ENCODE results near the gene RPS6KA2.

Gene RPS6KA2

DNA sequence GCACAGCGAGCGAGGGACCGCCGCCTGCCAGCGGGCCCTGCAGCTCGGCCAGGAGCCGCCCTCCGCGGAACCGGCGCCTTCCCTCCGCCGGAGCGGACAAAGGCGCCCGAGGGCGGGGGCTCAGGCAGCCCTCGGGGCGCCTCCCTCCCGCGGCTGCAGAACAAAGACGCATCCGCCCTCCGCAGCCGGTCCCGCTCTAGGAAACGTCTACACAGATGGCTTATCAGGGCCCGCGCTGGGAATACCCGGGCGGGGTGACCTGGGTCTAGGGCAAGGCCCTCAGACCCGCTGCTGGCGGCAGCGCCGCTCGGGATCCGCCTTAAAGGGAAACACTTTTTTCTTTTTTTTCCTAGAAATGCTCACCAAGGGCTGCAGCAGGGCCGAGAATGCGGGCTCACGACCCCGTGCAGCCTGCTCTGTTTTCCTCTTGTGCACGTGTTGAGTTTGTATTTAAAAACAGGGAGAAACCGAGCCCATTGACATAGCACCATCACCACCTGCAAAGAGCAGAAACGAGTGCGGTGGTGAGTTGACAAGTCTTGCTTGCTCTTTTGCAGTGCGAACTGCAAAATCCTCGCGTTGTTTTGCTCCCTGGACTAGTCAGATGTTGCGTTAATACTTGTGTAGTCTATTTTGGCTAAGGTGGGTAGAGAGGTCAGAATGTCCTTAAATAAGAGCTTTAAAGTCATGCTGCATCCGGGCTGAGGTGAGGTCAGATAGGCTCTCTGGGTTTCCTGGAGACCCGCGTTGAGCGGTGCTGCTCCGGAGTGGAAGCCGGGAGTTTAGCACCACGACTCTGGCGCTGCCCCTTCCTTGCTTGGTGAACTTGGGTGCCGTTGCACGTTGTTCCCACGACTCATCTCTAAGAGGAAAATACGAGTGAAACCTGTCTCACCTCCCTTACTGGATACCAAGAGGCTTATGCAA is 1.1 kb upstream of the RPS6KA2 start:
- peaks cover 3% of the 10 kb centered on the region for H3K27me3 ChIP-seq (ENCODE audit: control insufficient read depth, insufficient read depth, low read length)
- H3K9me3 ChIP-seq (ENCODE audit: control insufficient read depth, low read length) = no peaks in the 10 kb centered on the region
- H3K4me3 ChIP-seq (ENCODE audit: low read length) = peak overlapping the region; percentile 57
- H3K4me1 ChIP-seq (ENCODE audit: control insufficient read depth, insufficient read depth, low read length) = peaks cover 21% of the 10 kb centered on the region
- H3K36me3 ChIP-seq (ENCODE audit: control insufficient read depth, insufficient read depth, low read length) = no peaks in the 10 kb centered on the region
- H3K9ac ChIP-seq (ENCODE audit: low read length) = peak overlapping the region; percentile 62

DNA sequence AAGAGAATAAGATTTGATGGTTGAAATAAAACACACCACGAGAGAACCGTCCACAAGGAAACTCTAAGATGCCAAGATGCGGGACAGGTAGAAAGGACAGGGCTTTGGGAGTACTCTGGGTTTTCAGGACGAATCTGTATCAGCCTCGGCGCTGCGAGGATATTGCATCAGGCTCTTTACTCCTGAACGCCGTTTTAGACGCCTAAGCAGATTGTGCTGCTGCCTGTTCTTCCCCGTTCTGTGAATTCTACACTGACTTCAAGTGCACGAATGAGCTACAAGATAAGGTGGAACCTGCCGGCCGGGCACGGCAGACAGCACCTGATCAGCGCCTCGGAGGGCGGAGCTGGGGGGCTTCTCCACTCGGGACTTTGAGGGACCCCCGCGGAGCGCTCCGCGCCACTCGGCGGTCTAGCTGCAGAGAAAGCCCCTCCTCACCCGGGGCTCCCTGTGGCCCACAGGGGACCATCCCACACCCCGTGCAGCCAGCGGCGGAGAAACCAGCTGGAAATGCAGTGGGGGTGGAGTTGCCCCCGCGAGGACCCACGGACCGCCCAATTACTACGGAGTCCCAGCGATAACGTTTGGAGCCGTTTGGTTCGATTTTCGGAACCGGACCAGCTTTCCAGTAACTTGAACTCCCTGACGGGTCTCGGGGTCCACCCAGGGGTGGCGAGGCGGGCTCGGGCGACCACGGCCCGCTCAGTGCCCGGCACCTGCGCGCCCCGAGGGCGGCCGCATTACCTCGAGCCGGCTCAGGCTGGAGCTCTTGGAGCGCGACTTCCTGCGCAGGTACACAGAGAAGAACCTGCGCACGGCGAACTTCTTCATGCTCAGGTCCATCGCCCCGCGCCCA is 646 bp downstream of the RPS6KA2 start:
- Histone ChIP-seq H3K4me3 (ENCODE audit: low read length) (peak overlapping the region; percentile 73), H3K9me3 (ENCODE audit: control insufficient read depth, low read length) (no peaks in the 10 kb centered on the region), H3K36me3 (ENCODE audit: control insufficient read depth, insufficient read depth, low read length) (no peaks in the 10 kb centered on the region), H3K27me3 (ENCODE audit: control insufficient read depth, insufficient read depth, low read length) (peaks cover 3% of the 10 kb centered on the region), H3K4me1 (ENCODE audit: control insufficient read depth, insufficient read depth, low read length) (peaks cover 35% of the 10 kb centered on the region), H3K9ac (ENCODE audit: low read length) (peak overlapping the region; percentile 82)

DNA sequence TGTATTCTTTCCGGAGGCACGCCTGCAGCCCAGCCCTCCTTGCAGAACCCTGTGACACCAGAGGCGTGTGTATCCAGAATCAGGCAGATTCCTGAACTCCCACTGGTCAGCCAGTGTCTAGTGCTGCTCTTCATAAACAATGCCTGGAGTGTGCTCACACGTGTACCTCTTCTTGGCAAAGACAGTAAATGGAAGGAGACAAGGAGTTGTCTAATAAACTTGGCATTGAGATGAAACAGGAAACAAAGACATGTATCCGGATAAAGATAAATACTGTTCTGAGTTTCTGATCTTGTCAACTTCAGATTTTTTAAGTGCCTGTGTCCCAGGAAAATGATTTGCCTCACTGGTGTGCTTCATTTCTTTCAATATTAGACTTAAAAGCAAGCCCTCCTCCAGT is 1.7 kb downstream of the RPS6KA2 start:
- Histone ChIP-seq H3K4me3 (ENCODE audit: low read length) (no peak overlapping the region), H3K27me3 (ENCODE audit: control insufficient read depth, insufficient read depth, low read length) (peaks cover 1% of the 10 kb centered on the region), H3K9ac (ENCODE audit: low read length) (peak overlapping the region; percentile 82), H3K9me3 (ENCODE audit: control insufficient read depth, low read length) (no peaks in the 10 kb centered on the region), H3K36me3 (ENCODE audit: control insufficient read depth, insufficient read depth, low read length) (no peaks in the 10 kb centered on the region), H3K4me1 (ENCODE audit: control insufficient read depth, insufficient read depth, low read length) (peaks cover 45% of the 10 kb centered on the region)

GRCh38 chr6:166624275-166624674 is 2.8 kb downstream of the RPS6KA2 start:
- H3K4me3 ChIP-seq (ENCODE audit: low read length) = no peak overlapping the region

DNA sequence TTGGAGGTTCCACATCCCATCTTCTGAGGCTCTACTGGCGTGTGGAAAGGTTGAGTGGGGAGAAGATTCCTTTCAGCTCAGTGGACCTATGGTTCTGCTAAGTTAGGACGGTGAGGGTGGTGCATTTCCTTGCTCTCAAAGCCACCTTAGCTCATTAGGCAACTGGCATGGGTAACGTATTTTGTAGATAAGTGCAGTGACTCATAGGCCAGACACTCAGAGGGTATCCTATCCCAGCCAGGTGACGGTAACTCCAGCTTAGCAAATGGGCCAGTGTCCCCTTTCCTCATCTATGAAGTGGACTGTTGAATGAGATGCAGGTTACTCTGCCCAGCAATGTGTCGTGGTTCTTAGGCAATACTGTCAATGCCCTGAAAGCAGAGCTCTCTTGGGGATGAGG is 3.7 kb downstream of the RPS6KA2 start:
- Histone ChIP-seq H3K27me3 (ENCODE audit: control insufficient read depth, insufficient read depth, low read length) (no peaks in the 10 kb centered on the region), H3K36me3 (ENCODE audit: control insufficient read depth, insufficient read depth, low read length) (no peaks in the 10 kb centered on the region), H3K9me3 (ENCODE audit: control insufficient read depth, low read length) (no peaks in the 10 kb centered on the region), H3K4me1 (ENCODE audit: control insufficient read depth, insufficient read depth, low read length) (peaks cover 44% of the 10 kb centered on the region), H3K4me3 (ENCODE audit: low read length) (no peak overlapping the region), H3K9ac (ENCODE audit: low read length) (no peak overlapping the region)

More at GRCh38 chr6:166624275-166624674, 2.8 kb downstream of the RPS6KA2 start:
- H3K9ac ChIP-seq (ENCODE audit: low read length) = no peak overlapping the region
- no peaks in the 10 kb centered on the region for H3K36me3 ChIP-seq (ENCODE audit: control insufficient read depth, insufficient read depth, low read length)
- H3K27me3 ChIP-seq (ENCODE audit: control insufficient read depth, insufficient read depth, low read length) = no peaks in the 10 kb centered on the region
- H3K4me1 ChIP-seq (ENCODE audit: control insufficient read depth, insufficient read depth, low read length) = peaks cover 49% of the 10 kb centered on the region
- no peaks in the 10 kb centered on the region for H3K9me3 ChIP-seq (ENCODE audit: control insufficient read depth, low read length)

- no peak overlapping the region for H3K9ac ChIP-seq (ENCODE audit: low read length)
- no peaks in the 10 kb centered on the region for H3K9me3 ChIP-seq (ENCODE audit: control insufficient read depth, low read length)
- H3K4me1 ChIP-seq (ENCODE audit: control insufficient read depth, insufficient read depth, low read length) = peaks cover 42% of the 10 kb centered on the region
- no peaks in the 10 kb centered on the region for H3K36me3 ChIP-seq (ENCODE audit: control insufficient read depth, insufficient read depth, low read length)
- H3K27me3 ChIP-seq (ENCODE audit: control insufficient read depth, insufficient read depth, low read length) = no peaks in the 10 kb centered on the region
- no peak overlapping the region for H3K4me3 ChIP-seq (ENCODE audit: low read length)
Measured at GRCh38 chr6:166621114-166621540, 5.9 kb downstream of the RPS6KA2 start.

DNA sequence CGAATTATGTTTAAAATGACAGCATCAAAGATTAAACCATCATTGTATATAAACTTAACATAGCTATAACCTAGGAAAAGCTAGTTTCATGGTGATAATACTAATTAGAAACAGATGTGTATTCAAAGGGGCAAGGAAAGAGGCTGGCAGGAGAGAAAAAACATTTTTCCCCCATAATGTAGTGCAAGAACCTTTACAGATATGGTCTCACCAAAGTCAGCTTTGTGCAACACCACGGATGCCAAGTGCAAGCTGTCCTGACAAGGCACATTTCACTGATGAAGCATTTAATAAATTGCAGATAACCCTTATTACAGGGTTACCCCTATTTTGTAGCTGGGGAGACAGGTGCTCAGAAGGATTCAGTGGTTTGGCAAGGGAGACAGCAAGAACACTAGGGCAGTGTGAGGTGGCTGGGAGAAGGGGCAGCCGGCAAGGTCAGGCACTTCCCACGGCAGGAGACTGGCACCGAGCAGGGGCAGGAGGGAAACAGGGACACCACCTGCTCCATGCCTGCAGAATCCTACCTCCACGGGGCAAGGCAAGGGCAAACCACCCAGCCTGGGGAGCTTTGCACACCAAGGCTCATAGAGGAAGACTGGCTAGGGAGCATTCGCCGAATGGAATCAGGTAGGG is 6.5 kb downstream of the RPS6KA2 start:
- Histone ChIP-seq H3K4me3 (ENCODE audit: low read length) (no peak overlapping the region), H3K4me1 (ENCODE audit: control insufficient read depth, insufficient read depth, low read length) (peaks cover 36% of the 10 kb centered on the region), H3K9ac (ENCODE audit: low read length) (no peak overlapping the region), H3K9me3 (ENCODE audit: control insufficient read depth, low read length) (no peaks in the 10 kb centered on the region), H3K36me3 (ENCODE audit: control insufficient read depth, insufficient read depth, low read length) (no peaks in the 10 kb centered on the region), H3K27me3 (ENCODE audit: control insufficient read depth, insufficient read depth, low read length) (no peaks in the 10 kb centered on the region)

- H3K36me3 ChIP-seq (ENCODE audit: control insufficient read depth, insufficient read depth, low read length) = no peaks in the 10 kb centered on the region
- H3K27me3 ChIP-seq (ENCODE audit: control insufficient read depth, insufficient read depth, low read length) = no peaks in the 10 kb centered on the region
- no peak overlapping the region for H3K9ac ChIP-seq (ENCODE audit: low read length)
- no peak overlapping the region for H3K4me3 ChIP-seq (ENCODE audit: low read length)
- H3K4me1 ChIP-seq (ENCODE audit: control insufficient read depth, insufficient read depth, low read length) = peaks cover 37% of the 10 kb centered on the region
- no peaks in the 10 kb centered on the region for H3K9me3 ChIP-seq (ENCODE audit: control insufficient read depth, low read length)
Measured at GRCh38 chr6:166619912-166620311, 7.1 kb downstream of the RPS6KA2 start.

- no peaks in the 10 kb centered on the region for H3K27me3 ChIP-seq (ENCODE audit: control insufficient read depth, insufficient read depth, low read length)
- no peaks in the 10 kb centered on the region for H3K9me3 ChIP-seq (ENCODE audit: control insufficient read depth, low read length)
- no peak overlapping the region for H3K4me3 ChIP-seq (ENCODE audit: low read length)
- H3K4me1 ChIP-seq (ENCODE audit: control insufficient read depth, insufficient read depth, low read length) = peaks cover 38% of the 10 kb centered on the region
- no peak overlapping the region for H3K9ac ChIP-seq (ENCODE audit: low read length)
- H3K36me3 ChIP-seq (ENCODE audit: control insufficient read depth, insufficient read depth, low read length) = no peaks in the 10 kb centered on the region
Measured at GRCh38 chr6:166618866-166619761, 7.9 kb downstream of the RPS6KA2 start.

GRCh38 chr6:166618251-166618650 is 8.8 kb downstream of the RPS6KA2 start:
- H3K4me1 ChIP-seq (ENCODE audit: control insufficient read depth, insufficient read depth, low read length) = peaks cover 34% of the 10 kb centered on the region
- H3K36me3 ChIP-seq (ENCODE audit: control insufficient read depth, insufficient read depth, low read length) = no peaks in the 10 kb centered on the region

DNA sequence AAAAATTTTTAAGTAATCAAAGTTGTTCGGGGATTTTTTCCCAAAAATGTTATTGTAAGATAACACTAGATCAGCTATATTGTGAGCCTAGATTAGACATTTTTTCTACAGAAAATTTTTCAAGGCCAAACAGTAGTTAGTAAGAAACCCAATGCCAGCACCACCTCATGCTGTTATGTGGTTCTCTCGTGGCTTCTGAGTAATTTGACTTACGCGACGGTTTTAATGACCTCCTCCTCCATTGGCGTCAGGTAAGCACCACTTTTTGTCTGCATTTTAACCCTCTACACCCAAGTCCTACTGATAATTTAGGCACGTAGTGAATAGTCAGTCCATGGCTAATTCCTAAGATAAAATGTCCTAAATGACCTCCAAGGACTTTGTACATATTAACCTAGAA is 9.7 kb downstream of the RPS6KA2 start:
- H3K4me1 ChIP-seq (ENCODE audit: control insufficient read depth, insufficient read depth, low read length) = peaks cover 25% of the 10 kb centered on the region
- H3K4me3 ChIP-seq (ENCODE audit: low read length) = no peak overlapping the region
- H3K9me3 ChIP-seq (ENCODE audit: control insufficient read depth, low read length) = no peaks in the 10 kb centered on the region
- H3K27me3 ChIP-seq (ENCODE audit: control insufficient read depth, insufficient read depth, low read length) = no peaks in the 10 kb centered on the region
- H3K36me3 ChIP-seq (ENCODE audit: control insufficient read depth, insufficient read depth, low read length) = no peaks in the 10 kb centered on the region
- no peak overlapping the region for H3K9ac ChIP-seq (ENCODE audit: low read length)

More at GRCh38 chr6:166618251-166618650, 8.8 kb downstream of the RPS6KA2 start:
- H3K9me3 ChIP-seq (ENCODE audit: control insufficient read depth, low read length) = no peaks in the 10 kb centered on the region
- no peaks in the 10 kb centered on the region for H3K27me3 ChIP-seq (ENCODE audit: control insufficient read depth, insufficient read depth, low read length)
- H3K9ac ChIP-seq (ENCODE audit: low read length) = no peak overlapping the region
- no peak overlapping the region for H3K4me3 ChIP-seq (ENCODE audit: low read length)
